DND-41 (cell line): ENCODE results near the gene TBXA2R.

Experiments used
- ATAC-seq: fragments of 200-7000 bp; cut with Tn5 transposase; 3 replicates; pipeline ENCODE4 v1.9.1; 2021; ENCODE audit warnings: low read depth; ENCODE audit not compliant: insufficient read depth
- DNase-seq: peaks from one replicate; pipeline ENCODE4 v3.0.0-alpha.2; 2020
- H2AFZ ChIP-seq: 2 replicates; pipeline ENCODE4 v1.6.0; 2012; ENCODE audit warnings: low read depth, low read length
- H3K27ac ChIP-seq: 2 replicates; pipeline ENCODE4 v1.5.1; 2012; ENCODE audit warnings: low read length, inconsistent platforms
- H3K27me3 ChIP-seq: fragments of 200-600 bp; sonication (generic); 2 replicates; pipeline ENCODE4 v1.6.0; 2012; ENCODE audit warnings: low read length, mild to moderate bottlenecking, inconsistent platforms; ENCODE audit not compliant: insufficient read depth, poor library complexity
- H3K36me3 ChIP-seq: 2 replicates; pipeline ENCODE4 v1.5.1; 2012; ENCODE audit warnings: low read length, inconsistent platforms; ENCODE audit not compliant: insufficient read depth
- H3K4me1 ChIP-seq: 2 replicates; pipeline ENCODE4 v1.5.1; 2012; ENCODE audit warnings: mild to moderate bottlenecking, low read length; ENCODE audit not compliant: insufficient read depth
- H3K4me2 ChIP-seq: 2 replicates; pipeline ENCODE4 v1.6.0; 2012; ENCODE audit warnings: mild to moderate bottlenecking, moderate library complexity, low read length, inconsistent platforms; ENCODE audit not compliant: insufficient read depth
- H3K4me3 ChIP-seq, 2 experiments: fragments of 200-600 bp in 1 of 2; shearing (Covaris generic) in 1 of 2; 2 replicates each; pipeline ENCODE4 v1.5.1; 2012 to 2016; ENCODE audit warnings: inconsistent platforms in 2 of 2, low read length in 2 of 2, mild to moderate bottlenecking in 2 of 2, low read depth in 1 of 2, moderate library complexity in 1 of 2
- H3K79me2 ChIP-seq: 2 replicates; pipeline ENCODE4 v1.6.0; 2012; ENCODE audit warnings: low read length, inconsistent platforms; ENCODE audit not compliant: insufficient read depth
- H3K9ac ChIP-seq: 2 replicates; pipeline ENCODE4 v1.6.0; 2012; ENCODE audit warnings: low read depth, mild to moderate bottlenecking, inconsistent platforms, low read length, moderate library complexity
- H3K9me3 ChIP-seq: 2 replicates; pipeline ENCODE4 v1.5.1; 2012; ENCODE audit warnings: low read length, moderate library complexity, mild to moderate bottlenecking, inconsistent platforms; ENCODE audit not compliant: insufficient read depth, severe bottlenecking
- H4K20me1 ChIP-seq: 2 replicates; pipeline ENCODE4 v1.6.0; 2012; ENCODE audit warnings: low read length; ENCODE audit not compliant: insufficient read depth
- CTCF ChIP-seq: IDR thresholded peaks from 2 replicates; pipeline ENCODE4 v1.5.1; 2012; ENCODE audit warnings: borderline replicate concordance, low read length, moderate library complexity, mild to moderate bottlenecking; ENCODE audit not compliant: poor library complexity, severe bottlenecking; ENCODE audit errors: extremely low read depth
- EZH2 ChIP-seq: IDR thresholded peaks from 3 replicates; pipeline ENCODE4 v1.6.1; 2012; ENCODE audit warnings: borderline replicate concordance, low read depth, mild to moderate bottlenecking, moderate library complexity, low read length, inconsistent platforms; ENCODE audit not compliant: severe bottlenecking

Gene TBXA2R

GRCh38 chr19:3605361-3605760 is 1.3 kb downstream of the TBXA2R start:
- Histone ChIP-seq H3K4me3 (no peak overlapping the region), H3K9ac (no peak overlapping the region), H4K20me1 (no peaks in the 10 kb centered on the region), H2AFZ (no peak overlapping the region), H3K27ac (no peak overlapping the region), H3K36me3 (peaks cover 2% of the 10 kb centered on the region), H3K4me2 (no peak overlapping the region), H3K9me3 (no peaks in the 10 kb centered on the region), H3K4me1 (no peaks in the 10 kb centered on the region), H3K79me2 (no peaks in the 10 kb centered on the region), H3K27me3 (no peaks in the 10 kb centered on the region)
- DNase-seq, result no peak
- no peak for ATAC-seq
- TF ChIP-seq CTCF (no peak), EZH2 (no peak)

- Histone ChIP-seq H2AFZ (no peak overlapping the region), H3K27ac (no peak overlapping the region), H4K20me1 (no peaks in the 10 kb centered on the region), H3K4me2 (no peak overlapping the region), H3K79me2 (no peaks in the 10 kb centered on the region), H3K9me3 (no peaks in the 10 kb centered on the region), H3K4me3 (no peak overlapping the region), H3K4me1 (no peaks in the 10 kb centered on the region), H3K9ac (no peak overlapping the region), H3K36me3 (no peaks in the 10 kb centered on the region), H3K27me3 (no peaks in the 10 kb centered on the region)
- ATAC-seq (peak; percentile 38; the same call in 1 of the 3 replicates), DNase-seq (no peak)
- TF ChIP-seq EZH2, result no peak
- no peak for TF ChIP-seq CTCF
These were observed 1.7 kb downstream of the TBXA2R start for GRCh38 chr19:3604987-3605343.

GRCh38 chr19:3604227-3604986 is 2.3 kb downstream of the TBXA2R start:
- Histone ChIP-seq H4K20me1 (no peaks in the 10 kb centered on the region), H3K27ac (no peak overlapping the region), H3K9me3 (no peaks in the 10 kb centered on the region), H3K36me3 (no peaks in the 10 kb centered on the region), H3K4me2 (no peak overlapping the region), H3K4me1 (no peaks in the 10 kb centered on the region), H3K4me3 (no peak overlapping the region), H3K9ac (no peak overlapping the region), H3K27me3 (no peaks in the 10 kb centered on the region), H2AFZ (no peak overlapping the region), H3K79me2 (no peaks in the 10 kb centered on the region)
- TF ChIP-seq CTCF, result no peak
- ATAC-seq (no peak), DNase-seq (no peak)
